GM18868 (cell line): ENCODE measurements around the gene STRA6.

Source experiments
- ATAC-seq: cut with Tn5 transposase; IDR thresholded peaks from one replicate; pipeline ENCODE4 v1.9.1; 2021; ENCODE audit warnings: mild to moderate bottlenecking, moderate library complexity; ENCODE audit not compliant: unreplicated experiment

STRA6 gene, protein sequence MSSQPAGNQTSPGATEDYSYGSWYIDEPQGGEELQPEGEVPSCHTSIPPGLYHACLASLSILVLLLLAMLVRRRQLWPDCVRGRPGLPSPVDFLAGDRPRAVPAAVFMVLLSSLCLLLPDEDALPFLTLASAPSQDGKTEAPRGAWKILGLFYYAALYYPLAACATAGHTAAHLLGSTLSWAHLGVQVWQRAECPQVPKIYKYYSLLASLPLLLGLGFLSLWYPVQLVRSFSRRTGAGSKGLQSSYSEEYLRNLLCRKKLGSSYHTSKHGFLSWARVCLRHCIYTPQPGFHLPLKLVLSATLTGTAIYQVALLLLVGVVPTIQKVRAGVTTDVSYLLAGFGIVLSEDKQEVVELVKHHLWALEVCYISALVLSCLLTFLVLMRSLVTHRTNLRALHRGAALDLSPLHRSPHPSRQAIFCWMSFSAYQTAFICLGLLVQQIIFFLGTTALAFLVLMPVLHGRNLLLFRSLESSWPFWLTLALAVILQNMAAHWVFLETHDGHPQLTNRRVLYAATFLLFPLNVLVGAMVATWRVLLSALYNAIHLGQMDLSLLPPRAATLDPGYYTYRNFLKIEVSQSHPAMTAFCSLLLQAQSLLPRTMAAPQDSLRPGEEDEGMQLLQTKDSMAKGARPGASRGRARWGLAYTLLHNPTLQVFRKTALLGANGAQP

DNA sequence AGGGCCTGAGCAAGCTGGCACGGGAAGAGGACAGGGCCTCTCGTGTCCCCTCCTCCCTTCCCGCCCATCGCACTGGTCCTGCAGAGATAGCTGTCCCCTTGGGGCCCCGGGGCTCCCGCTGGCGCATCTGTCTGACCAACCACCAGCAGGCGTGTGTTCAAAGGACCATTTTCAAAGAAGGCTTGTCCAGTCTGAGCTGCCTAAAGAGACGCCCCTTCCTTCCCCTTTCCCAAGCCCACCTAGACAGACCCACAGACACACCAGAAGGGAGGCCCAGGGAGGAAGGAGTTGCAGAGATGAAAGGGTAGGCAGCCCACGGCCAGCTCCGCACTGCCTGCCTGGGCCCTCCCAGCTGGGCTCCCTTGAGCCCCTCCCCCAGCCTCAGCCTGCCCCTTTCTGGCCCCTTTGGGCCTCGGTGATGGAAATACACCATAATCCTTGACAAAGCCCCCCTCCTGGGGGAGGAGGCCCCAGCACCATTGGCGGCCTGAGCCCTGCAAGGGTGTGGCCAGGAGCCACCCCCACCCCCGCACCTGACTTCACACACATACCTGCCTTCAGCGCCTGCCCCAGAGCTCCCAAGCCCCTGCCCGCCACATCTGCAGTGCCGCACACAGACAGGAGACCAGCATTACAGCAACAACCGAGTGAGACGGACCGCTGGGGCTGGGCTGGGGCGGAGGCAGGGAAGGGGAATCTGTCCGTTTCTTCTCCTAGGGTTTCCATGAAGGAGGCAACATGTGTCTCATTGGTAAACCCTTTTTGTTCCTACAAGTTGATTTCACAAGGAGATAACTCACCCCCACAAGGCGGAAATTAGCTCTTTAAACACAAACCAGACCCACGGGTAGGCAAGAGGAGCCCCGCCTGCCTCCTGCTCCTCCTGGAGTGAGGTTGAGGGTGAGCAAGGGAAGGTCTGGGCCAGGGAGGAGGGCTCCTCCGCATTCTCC, at the start of gene STRA6:
STRA6 (minus strand) TSS at position 336 of the 950 bp plus-strand sequence. CDS start 520 bp downstream, outside the sequence.
- no peak for ATAC-seq

DNA sequence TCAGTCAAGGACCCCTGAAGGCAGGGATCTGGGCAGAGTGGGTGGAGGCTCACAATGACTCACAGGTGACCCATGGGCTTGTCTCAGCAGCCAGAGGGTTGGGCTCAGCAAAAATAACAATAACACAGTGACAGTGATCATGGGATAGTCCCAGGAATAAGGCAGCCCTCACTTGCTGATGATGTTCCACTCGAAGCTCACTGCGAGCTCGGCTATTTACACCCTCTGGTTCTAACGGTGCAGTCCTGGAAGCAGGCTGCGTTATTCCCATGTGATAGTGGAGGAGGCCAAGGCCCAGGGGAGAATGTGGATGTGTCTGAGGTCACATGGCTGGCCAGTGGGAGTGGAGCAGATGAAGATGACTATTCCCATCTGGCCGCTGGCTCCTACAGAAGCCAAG, 49.7 kb upstream of the STRA6 start:
- no peak for ATAC-seq

DNA sequence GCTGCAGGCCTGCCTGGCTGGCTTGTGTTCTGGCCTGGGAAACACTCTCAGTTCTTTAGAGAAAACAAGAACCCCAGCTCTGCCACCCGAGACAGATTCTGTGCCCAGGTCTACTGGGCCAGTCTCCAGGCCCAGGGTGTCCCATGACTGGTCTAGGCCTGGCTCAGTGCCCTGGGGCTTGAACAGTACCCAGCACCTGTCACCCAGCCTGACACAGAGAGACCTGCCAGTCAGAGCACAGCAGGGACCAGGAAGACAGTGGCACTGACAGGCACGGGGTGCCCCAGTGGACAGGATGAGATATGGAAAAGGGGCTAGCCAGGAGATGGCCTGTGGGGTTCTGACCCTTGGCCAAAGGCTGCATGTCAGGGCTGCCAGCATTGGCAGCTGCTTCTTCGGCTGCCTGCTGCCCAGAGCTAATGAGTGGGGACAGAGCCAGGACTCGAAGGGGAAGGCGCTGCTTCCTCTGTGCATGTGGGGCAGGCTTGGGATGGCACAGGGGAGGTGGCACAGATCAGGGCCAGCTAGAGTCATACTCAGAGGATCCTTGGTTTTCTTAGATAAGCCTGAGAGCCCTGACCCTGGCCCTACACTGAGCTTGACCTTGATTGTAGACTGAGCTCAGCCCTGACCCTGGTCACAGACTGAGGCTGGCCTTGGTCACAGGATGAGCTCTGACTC, 48.7 kb upstream of the STRA6 start:
- no peak for ATAC-seq

DNA sequence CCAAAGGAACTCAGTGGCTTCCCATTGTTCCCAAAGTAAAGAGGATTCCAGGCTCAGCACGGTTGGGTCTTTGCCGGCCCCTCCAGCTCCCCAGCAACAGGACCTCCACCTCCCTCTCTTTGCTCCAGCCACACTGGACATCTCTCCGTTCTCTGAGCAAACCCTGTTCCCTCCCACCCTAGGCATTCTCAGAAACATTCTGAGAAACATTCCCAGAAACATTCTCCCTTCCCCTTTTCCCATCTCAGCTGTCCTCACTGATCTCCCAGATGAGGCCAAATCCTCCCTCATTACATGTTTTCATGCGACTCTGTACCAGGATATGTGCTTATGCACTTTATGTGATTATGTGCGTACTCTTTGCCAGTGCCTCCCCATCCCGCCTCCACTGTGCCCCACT, 47.7 kb upstream of the STRA6 start:
- no peak for ATAC-seq

DNA sequence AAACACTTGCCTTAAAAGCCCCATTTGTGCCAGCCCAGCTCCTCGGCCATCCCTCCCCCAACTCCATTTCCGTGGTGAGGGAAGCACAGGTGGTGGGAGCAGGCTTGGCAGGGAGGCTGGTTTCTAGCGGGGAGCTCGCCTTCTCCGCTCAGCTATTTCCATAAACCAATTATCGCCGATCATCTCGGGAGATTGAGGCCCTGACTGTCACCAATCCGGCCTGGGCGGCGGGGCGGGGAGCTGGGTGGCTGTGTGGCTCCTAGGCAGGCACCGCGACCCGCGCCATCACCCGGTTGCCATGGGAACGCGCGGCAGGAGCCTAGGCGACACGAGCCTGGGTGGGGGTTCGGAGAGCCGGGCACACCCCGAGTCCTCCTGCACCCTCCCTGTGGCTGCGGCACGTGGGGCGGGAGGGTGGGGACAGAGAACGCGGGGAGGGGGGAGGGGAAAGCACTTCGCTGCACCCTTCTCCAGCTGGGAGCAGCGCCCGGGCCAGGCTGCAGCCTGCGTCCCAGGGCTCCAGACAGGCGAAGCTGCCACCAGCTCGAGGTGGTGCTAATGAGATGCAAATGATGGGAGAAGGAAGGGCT, 42.9 kb upstream of the STRA6 start:
- ATAC-seq, result no peak

DNA sequence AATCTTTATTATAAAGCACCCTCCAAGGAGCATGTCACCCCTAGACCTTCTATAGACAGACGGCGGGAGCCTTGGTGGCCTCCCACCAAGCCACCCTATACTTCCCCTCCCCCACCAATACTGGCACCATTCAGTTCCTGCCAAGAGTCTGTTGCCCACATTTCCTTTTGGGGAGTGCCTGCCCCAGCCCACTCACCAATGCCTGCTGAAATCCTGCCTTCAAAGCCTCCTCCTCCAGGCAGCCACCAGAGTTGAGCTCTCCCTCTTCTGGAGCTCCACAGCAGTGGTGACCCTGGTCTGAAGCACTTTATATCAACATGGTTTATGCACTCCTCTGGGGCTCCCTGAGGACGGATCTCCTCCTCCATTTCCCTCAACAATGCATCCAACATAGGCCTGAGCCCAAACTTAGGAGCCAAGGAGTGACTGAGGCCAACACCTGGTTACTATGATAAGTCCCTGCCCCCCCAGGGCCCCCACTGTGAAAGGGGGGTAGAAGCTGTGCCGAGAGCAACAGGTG, 42.3 kb upstream of the STRA6 start:
- ATAC-seq, result no peak

DNA sequence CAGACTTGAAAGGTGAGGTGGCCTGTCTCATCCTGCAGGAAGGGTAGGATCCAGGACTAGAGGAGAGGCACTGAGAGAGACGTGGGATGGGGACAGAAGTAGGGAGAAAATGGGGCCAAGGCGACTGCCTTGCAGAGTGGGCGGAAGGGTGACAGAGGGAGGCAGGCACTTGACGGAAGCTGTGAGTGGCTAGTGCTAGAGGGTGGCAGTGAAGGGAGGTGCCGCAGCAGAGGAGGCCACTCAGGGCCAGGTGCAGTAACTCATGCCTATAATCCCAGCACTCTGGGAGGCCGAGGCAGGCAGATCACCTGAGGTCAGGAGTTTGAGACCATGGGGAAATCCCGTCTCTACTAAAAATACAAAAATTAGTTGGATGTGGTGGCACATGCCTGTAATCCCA, 40.8 kb upstream of the STRA6 start:
- ATAC-seq, result no peak

DNA sequence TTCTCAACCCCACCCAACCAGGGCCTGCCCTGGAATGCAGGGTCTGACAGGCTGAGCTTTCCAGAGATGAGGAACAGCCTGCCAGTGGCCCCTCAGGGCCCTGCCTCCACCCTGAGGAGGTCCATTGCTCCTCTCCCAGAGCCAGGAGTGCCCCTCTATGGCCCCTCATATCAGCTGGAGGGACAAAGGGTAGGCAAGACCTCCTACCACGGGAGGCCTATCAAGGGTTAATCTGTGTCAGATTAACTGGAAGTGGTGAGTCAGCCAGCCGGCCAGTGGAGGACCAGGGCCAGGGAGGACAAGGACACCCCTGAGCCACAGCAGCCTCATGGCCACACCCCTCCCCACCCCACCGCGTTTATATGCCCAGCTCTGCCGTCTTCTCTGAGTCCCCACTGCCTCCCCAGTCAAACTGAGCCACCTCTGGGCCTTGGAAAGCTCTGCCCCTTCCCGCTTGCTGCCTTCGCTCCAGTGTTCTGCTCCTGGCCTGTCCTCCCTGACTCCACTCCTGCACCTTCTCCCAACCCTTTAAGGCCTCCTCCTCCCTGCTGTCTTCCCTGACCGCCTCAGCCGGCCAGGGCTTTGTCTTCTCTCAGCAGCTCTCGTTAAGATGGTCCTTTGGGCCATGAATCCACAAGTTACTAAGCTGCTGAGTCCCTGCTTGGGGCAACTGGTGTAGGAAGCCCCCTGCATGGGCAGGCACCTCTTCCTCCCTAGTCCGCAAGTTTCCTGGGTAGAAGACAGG, 40.0 kb upstream of the STRA6 start:
- ATAC-seq, result no peak

DNA sequence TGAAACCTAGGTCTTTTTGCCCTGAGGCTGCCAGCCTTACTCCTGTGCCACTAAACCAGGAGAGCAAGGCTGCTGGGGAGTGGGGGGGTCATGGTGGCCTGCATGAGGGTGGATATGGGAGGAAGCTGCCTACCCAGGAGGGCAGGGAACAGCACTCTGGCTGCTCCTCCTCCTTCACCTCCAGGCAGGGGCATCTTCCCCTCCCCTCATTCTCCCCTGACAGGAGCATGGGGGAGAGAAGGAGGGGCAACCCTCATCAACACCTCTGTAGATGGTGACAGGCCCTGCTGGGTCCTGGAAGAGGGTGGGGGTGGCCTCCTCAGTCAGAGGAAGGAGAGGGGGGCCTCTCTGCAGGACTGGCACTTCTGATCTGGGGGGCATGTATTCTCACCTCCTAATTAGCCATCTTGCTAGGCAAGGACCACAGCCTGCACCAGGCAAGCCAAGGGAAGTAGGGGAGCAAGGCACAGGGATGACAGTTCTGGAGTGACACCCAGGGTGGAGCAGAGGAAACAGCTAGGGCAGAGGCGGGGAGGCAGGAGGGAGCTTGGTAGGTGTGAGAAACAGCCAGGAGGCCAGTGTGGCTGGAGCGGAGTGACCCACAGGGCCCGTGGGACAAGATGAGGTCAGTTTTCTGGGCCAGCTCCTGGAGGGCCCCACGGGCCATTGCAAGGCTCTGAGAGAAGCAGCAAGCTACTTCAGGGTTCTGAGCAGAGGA, 38.5 kb upstream of the STRA6 start:
- ATAC-seq, result no peak

DNA sequence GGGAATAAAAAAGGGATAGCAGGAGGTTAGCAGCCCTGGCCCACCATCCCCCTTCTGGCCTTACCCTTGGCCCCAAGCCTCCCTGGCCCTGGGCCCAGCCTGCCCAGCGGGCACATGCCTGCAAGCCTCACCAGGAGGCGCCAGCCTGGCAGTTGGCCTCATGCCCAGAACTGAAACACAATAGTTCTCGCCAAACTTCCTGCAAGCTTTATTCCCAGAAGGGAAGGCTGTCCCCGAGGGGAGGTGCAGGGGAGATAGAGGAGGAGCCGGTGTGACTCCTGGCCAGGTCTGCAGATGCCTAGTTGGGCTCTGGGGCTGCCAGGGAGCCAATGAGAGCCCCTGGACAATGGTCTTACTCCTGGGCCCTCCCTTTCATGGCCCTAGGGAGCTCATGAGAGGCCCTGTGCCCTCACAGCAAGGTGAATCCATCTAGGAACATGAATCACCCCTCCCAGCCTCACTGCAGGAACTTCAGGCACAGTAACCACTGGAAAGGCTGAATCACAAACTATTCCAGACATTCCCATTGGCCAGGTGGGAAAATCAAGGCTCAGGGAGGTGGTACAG, 37.5 kb upstream of the STRA6 start:
- no peak for ATAC-seq

DNA sequence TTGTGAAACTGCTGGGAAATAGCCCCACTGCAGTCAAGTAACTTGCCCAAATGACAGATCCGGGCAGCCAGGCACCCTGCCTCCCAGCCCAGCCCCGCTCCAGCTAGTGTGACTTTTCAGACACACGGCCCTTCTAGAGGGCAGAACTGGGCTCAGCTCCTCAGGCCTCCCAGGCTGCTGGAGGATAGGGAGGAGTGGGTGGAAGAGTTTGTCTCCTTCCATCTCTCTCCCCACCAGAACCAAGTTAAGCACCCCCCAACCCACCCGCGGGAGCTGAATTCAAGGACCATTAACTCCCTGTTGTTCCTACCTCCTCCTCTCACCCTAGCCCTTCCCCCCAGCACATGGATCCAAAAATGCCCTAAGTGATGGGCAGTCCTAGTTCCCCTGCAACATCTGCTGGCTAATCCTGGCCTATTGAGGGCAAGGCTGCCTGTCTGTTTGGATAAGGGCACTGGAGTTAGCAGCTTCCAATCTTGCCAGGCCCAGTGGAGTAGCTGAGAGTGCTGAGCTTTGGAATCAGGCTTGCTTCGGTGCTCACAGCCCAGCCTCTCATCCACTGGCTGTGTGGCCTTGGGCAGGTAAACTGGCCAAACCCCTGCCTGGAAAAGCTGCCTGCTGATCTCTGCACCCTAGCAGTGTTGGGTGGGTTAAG, 36.6 kb upstream of the STRA6 start:
- ATAC-seq, result no peak

DNA sequence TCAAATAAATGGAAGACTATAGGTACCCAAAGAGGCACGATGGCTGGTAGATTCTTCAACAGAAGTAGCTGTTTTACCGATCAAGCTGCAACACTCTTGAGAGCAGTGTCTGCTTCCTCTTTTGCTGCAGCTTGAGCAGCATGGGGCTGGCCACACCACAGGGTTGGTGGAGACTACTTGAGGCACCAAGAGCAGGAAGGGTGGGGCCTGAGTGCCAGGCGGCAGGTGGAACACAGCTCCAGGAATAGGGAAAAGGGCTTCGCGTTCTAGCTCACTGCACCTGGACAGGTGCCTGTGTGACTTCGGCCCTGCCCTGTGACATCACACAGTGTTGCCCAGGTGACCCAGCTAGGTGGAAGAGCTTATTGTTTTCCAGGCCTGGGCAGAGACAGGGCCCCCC, 33.4 kb upstream of the STRA6 start, which contains the start of gene CCDC33:
CCDC33 (plus strand) TSS at position 365 of the 400 bp plus-strand sequence. CDS start 394 bp downstream, outside the sequence.
- ATAC-seq, result no peak

DNA sequence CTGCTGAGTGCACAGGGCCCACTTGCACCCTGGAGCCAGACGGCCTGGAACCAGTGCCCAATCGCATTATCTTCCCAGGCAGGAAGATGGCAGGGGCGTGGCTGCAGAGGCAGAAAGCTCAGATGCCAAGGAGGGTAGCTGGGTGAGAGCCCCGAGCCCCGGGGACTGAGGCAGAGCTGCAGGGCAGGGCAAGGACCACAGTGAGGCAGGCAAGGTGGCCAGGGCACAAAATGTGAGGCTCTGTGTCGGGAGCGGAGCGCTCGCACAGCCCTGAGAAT, 31.9 kb upstream of the STRA6 start:
- ATAC-seq, result no peak

DNA sequence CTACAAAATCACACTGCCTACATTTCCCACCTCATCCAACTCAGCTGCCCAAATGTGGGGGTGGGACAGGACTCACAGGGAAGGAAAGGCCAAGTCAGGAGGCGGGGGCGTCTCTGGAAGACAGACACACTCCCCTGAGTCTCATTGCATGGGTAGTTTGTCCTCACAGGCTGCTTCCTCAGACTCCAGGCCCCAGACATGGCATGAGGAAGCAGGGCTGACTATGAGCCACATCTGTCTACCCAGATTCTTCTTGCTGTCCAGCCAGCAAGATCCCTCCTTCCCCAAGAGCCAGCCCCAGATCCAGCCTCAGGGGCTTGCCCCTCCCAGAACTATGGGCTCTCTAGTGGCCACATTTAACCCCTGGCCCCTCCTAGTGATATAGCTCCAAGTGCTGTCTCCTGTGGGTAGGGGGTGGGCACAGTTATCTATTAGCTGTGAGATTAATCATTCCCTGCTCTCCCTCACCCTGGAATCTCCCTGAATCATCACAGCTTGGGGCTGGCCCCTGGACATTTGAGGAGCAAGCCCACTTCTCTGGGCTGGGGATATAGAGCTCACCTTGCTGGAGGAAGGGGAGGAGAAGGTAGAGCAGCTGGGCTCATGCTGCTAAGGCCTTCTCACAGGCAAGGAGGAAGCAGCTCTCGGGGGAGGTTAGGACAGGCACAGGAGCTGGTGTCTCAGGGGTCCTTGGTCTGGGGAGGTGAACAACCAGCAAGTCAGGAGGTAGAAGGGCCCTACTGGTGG, 31.4 kb upstream of the STRA6 start:
- no peak for ATAC-seq

DNA sequence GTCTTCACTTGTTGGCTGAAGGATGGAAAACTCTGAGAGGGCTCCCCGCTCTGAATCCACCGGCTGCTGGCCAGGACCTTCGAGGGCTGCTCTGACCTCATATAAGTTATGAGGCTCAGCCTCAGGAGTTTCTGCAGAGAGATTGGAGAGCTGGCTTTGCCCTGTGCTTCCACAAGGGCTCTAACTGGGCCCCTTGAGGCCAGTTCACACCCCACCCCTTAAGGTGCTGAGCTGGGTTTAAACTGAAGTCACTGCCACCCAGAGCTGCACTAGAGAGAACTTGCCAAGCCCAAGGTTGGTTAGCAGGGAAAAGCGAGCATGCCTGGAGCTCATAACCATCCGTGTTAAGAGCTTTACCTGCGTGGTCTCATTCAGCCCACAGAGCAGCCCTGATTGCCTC, 30.8 kb upstream of the STRA6 start:
- no peak for ATAC-seq

DNA sequence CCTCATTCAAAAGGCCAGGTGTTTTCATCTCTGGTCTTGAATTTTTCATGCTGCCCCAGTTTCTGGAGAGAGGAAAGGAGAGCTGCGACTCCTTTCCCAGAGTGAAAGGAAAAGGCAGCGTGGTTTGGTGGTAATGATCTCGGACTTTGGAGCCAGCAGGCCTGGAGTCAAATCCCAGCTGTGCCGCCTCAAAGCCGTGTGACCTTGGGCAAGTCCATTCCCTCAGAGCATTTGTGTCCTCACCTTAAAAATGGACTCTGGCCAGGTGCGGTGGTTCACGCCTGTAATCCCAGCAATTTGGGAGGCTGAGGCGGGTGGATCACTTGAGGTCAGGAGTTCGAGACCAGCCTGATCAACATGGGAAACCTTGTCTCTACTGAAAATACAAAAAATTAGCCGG, 28.9 kb upstream of the STRA6 start:
- no peak for ATAC-seq

DNA sequence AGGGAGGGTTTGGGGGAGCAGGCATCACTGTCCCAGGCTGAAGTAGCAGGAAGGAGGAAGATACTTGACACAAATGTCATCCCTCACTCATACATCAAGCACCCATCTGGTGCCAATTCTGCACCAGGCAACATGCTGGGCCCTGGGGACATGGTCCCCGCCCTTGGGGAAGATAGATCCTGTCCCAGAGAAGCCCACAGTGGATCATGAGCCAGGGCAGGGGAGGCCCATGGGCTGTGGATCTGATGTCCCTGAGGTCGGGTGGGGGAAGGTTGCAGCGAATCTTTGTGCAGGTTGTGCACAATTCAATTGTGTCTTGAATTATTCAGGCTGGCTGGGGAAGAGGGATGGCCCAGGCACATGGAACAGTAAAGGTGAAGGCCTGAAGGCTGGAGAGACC, 27.1 kb upstream of the STRA6 start:
- no peak for ATAC-seq

DNA sequence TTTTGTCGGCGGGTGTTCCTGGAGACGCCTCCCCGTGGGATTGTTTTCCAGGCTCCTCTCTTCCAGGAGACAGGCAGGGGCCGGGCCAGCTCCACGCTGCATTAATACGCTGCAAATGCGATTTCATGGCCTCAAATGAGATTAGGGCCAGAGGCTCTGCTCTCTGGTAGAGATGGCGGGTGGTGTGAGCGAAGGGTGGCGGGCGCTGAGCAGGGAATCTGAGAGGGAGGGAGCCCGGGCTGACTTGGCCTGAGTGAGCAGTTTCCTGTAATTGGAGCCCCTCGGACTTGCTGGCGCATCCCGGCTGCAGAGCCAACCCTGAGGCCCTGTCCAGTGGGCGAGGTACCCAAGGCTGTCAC, 26.1 kb upstream of the STRA6 start:
- no peak for ATAC-seq
